ENCODE results near the gene SHISAL2A. TPM values are rescaled to one million over a fixed set of nuclear protein-coding genes. Genes with fewer than 3 reads are reported as not detected.

The SHISAL2A gene
- polyA plus RNA-seq, 3 donors: 1.9 to 4.4 (median 2.1) TPM

DNA sequence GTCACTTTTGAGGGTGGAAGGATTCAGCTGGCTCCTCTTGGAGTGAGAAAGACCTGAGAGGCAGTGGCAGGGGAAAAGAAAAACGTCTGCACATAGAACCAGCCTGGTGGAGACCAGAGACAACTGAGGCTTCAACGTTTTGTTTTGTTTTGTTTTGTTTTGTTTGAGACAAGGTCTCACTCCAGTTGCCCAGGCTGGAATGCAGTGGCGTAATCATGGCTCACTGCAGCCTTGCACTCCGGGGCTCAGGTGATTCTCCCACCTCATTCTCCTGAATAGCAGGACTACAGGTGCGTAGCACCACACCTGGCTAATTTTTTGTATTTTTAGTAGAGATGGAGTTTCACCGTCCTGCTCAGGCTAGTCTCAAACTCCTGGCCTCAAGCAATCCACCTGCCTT is 12.3 kb downstream of the SHISAL2A start:
- no peak for DNase-seq (ENCODE audit: extremely low read depth in 1 of 11, low read depth in 9 of 11, low spot score in 4 of 11)

GRCh38 chr1:52651904-52652303 is 18.9 kb downstream of the SHISAL2A start:
- no peak for DNase-seq (ENCODE audit: extremely low read depth in 1 of 11, low read depth in 9 of 11, low spot score in 4 of 11)

GRCh38 chr1:52653207-52653849 is 20.4 kb downstream of the SHISAL2A start:
- DNase-seq (ENCODE audit: extremely low read depth in 1 of 11, low read depth in 9 of 11, low spot score in 4 of 11): no peak

DNA sequence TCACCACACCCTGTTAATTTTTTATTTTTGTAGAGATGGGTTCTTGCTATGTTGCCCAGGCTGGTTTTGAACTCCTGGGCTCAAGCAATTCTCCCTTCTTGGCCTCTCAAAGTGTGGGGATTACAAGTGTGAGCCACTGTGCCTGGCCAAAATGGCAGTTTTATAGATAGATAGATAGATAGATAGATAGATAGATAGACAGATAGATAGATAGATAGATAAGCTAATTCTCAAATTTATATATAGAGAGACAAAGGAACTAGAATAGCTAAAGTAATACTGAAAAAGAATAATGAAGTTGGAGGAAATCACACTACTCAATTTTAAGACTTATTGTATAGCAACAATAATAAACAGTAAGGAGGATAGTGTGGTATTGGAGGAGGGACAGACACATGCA is 21.1 kb downstream of the SHISAL2A start:
- DNase-seq (ENCODE audit: extremely low read depth in 1 of 11, low read depth in 9 of 11, low spot score in 4 of 11): no peak

DNA sequence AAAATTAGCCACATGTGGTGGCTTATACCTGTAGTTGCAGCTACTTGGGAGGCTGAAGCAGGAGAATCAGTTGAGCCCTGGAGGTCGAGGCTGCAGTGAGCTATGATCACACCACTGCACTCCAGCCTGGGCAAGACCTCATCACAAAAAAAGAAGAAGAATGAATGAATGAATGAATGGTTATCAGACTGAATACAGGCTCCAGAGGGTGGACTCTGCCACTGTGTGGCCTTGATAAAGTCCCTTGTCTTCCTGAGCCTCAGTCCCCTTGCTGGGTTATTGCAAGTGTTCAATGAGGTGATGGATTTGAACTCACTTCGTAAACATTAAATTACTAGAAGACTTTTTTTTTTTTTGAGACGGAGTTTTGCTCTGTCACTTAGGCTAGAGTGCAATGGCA is 24.7 kb downstream of the SHISAL2A start:
- no peak for DNase-seq (ENCODE audit: extremely low read depth in 1 of 11, low read depth in 9 of 11, low spot score in 4 of 11)

GRCh38 chr1:52658795-52659194 is 25.8 kb downstream of the SHISAL2A start:
- DNase-seq (ENCODE audit: extremely low read depth in 1 of 11, low read depth in 9 of 11, low spot score in 4 of 11): no peak

GRCh38 chr1:52659356-52659755 is 26.4 kb downstream of the SHISAL2A start:
- DNase-seq (ENCODE audit: extremely low read depth in 1 of 11, low read depth in 9 of 11, low spot score in 4 of 11): no peak

- DNase-seq (ENCODE audit: extremely low read depth in 1 of 11, low read depth in 9 of 11, low spot score in 4 of 11): no peak
Measured at GRCh38 chr1:52659851-52660596, 27.1 kb downstream of the SHISAL2A start.

- no peak for DNase-seq (ENCODE audit: extremely low read depth in 1 of 11, low read depth in 9 of 11, low spot score in 4 of 11)
Measured at GRCh38 chr1:52660807-52661206, 27.8 kb downstream of the SHISAL2A start.

- DNase-seq (ENCODE audit: extremely low read depth in 1 of 11, low read depth in 9 of 11, low spot score in 4 of 11): no peak
Measured at GRCh38 chr1:52662645-52663313, 29.8 kb downstream of the SHISAL2A start.

GRCh38 chr1:52663716-52664115 is 30.7 kb downstream of the SHISAL2A start:
- DNase-seq (ENCODE audit: extremely low read depth in 1 of 11, low read depth in 9 of 11, low spot score in 4 of 11): no peak

- DNase-seq (ENCODE audit: extremely low read depth in 1 of 11, low read depth in 9 of 11, low spot score in 4 of 11): no peak
Measured at GRCh38 chr1:52665006-52665941, 32.3 kb downstream of the SHISAL2A start.

- DNase-seq (ENCODE audit: extremely low read depth in 1 of 11, low read depth in 9 of 11, low spot score in 4 of 11): no peak
Measured at GRCh38 chr1:52667290-52667689, 34.3 kb downstream of the SHISAL2A start.

GRCh38 chr1:52667984-52668383 is 35.0 kb downstream of the SHISAL2A start:
- no peak for DNase-seq (ENCODE audit: extremely low read depth in 1 of 11, low read depth in 9 of 11, low spot score in 4 of 11)

DNA sequence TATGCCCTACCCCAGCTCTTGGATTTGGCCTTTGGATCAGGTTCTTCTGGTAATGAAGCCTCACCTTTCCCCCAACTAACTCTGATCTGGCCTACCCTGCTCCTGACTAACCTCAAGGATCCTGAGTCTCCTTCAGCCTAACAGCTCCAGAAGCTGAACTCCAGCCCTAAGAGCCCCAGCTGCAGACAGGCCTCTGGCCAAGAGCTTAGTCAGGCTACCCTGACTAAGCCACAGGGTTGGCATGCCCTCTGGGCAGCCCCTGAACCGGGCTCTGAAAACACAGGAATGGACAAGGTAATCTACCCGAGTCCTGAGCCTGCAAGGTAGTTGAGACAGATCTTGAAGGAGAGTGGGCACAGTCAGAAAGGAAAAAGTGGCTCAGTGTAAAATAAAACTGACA is 35.7 kb downstream of the SHISAL2A start:
- no peak for DNase-seq (ENCODE audit: extremely low read depth in 1 of 11, low read depth in 9 of 11, low spot score in 4 of 11)

GRCh38 chr1:52669696-52670095 is 36.7 kb downstream of the SHISAL2A start:
- no peak for DNase-seq (ENCODE audit: extremely low read depth in 1 of 11, low read depth in 9 of 11, low spot score in 4 of 11)

DNA sequence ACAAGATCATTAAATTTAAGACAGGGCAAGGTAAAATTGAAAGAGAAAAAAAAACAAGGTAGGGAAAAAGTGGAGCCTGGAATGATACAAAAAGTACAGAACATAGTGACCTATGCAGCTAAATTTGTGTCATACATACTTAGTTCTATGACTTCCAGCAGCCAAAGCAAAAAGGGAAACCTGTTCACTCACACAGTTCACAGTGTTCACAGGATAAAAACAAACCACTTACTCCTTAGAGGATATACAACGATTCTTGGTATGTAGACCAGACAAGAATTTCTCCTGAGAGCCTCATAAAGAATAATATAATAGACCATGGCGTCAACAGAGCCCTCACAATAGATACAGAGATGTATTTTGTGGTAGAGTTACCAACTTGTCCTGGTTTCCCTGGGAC is 37.6 kb downstream of the SHISAL2A start:
- no peak for DNase-seq (ENCODE audit: extremely low read depth in 1 of 11, low read depth in 9 of 11, low spot score in 4 of 11)

GRCh38 chr1:52672946-52673345 is 40.0 kb downstream of the SHISAL2A start:
- DNase-seq (ENCODE audit: extremely low read depth in 1 of 11, low read depth in 9 of 11, low spot score in 4 of 11): no peak

DNA sequence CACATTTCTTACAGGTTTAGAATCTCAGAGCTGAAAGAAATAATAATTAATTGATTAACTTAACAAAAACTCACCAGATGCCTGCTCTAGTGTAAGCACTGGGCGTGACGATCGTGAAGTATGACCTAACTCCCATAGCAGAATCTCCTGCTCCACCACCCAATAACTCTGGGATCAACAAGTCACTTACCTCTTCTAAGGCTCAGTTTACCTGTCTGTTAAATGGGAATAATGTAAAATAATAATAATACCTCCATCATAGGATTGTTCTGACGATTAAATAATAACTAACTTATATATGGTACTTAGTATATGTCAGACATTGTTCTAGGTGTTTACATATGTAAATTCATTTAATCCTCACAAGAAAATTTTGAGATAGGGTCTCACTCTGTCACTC is 40.5 kb downstream of the SHISAL2A start:
- DNase-seq (ENCODE audit: extremely low read depth in 1 of 11, low read depth in 9 of 11, low spot score in 4 of 11): no peak
